Measurements from ENCODE around the gene USP40. TPM values are rescaled to one million over a fixed set of nuclear protein-coding genes. Genes with fewer than 3 reads are reported as not detected.

USP40 gene
- total and polyA plus RNA-seq, 4 donors, result 16.7 to 80.4 (median 35.7) TPM

- peaks cover 18 to 77% (median 30%) of the 10 kb centered on the region in 4 donors for H3K36me3 ChIP-seq (ENCODE audit: control insufficient read depth in 4 of 4, insufficient read depth in 4 of 4, low read length in 4 of 4)
- H3K9me3 ChIP-seq (ENCODE audit: control insufficient read depth in 4 of 4, insufficient read depth in 3 of 4, low read length in 3 of 4), result no peaks in the 10 kb centered on the region
- H3K4me3 ChIP-seq, result no peak overlapping the region
- TF ChIP-seq CTCF (IDR thresholded peaks at IDR 0.05; ENCODE audit: control extremely low read depth, extremely low read depth), result no peak
- H3K27me3 ChIP-seq (ENCODE audit: control insufficient read depth in 3 of 3, insufficient read depth in 3 of 3, low read length in 2 of 3), result no peaks in the 10 kb centered on the region
- WGBS, 2 donors, result 97 to 98% methylated on average over 10 of the region's 10 CpGs
- DNase-seq (no peak), ATAC-seq (ENCODE audit: insufficient read depth, low FRiP score) (no peak)
- no peak overlapping the region for H3K9ac ChIP-seq (ENCODE audit: insufficient read depth in 1 of 2, low read length in 2 of 2)
- no peaks in the 10 kb centered on the region for H3K4me1 ChIP-seq (ENCODE audit: control insufficient read depth in 5 of 5, insufficient read depth in 5 of 5, low read length in 5 of 5)
- H3K27ac ChIP-seq (ENCODE audit: low read depth in 1 of 2, low read length in 1 of 2), result no peak overlapping the region
Observed at GRCh38 chr2:233459426-233459825, 107.2 kb downstream of the USP40 start.

- Histone ChIP-seq H3K4me3 (no peak overlapping the region), H3K36me3 (ENCODE audit: control insufficient read depth in 4 of 4, insufficient read depth in 4 of 4, low read length in 4 of 4) (peaks cover 17 to 75% (median 31%) of the 10 kb centered on the region in 4 donors), H3K27me3 (ENCODE audit: control insufficient read depth in 3 of 3, insufficient read depth in 3 of 3, low read length in 2 of 3) (no peaks in the 10 kb centered on the region), H3K9me3 (ENCODE audit: control insufficient read depth in 4 of 4, insufficient read depth in 3 of 4, low read length in 3 of 4) (no peaks in the 10 kb centered on the region), H3K27ac (ENCODE audit: low read depth in 1 of 2, low read length in 1 of 2) (no peak overlapping the region), H3K4me1 (ENCODE audit: control insufficient read depth in 5 of 5, insufficient read depth in 5 of 5, low read length in 5 of 5) (no peaks in the 10 kb centered on the region), H3K9ac (ENCODE audit: insufficient read depth in 1 of 2, low read length in 2 of 2) (no peak overlapping the region)
- DNase-seq (no peak), ATAC-seq (ENCODE audit: insufficient read depth, low FRiP score) (no peak)
- no peak for TF ChIP-seq CTCF (IDR thresholded peaks at IDR 0.05; ENCODE audit: control extremely low read depth, extremely low read depth)
- 97 to 98% methylated on average over 8 of the region's 8 CpGs for WGBS, 2 donors
Observed at GRCh38 chr2:233458826-233459225, 107.8 kb downstream of the USP40 start.

GRCh38 chr2:233458031-233458610, 108.5 kb downstream of the USP40 start:
- peaks cover 14 to 77% (median 30%) of the 10 kb centered on the region in 4 donors for H3K36me3 ChIP-seq (ENCODE audit: control insufficient read depth in 4 of 4, insufficient read depth in 4 of 4, low read length in 4 of 4)
- DNase-seq, result no peak
- H3K27me3 ChIP-seq (ENCODE audit: control insufficient read depth in 3 of 3, insufficient read depth in 3 of 3, low read length in 2 of 3), result no peaks in the 10 kb centered on the region
- no peak for ATAC-seq (ENCODE audit: insufficient read depth, low FRiP score)
- H3K9me3 ChIP-seq (ENCODE audit: control insufficient read depth in 4 of 4, insufficient read depth in 3 of 4, low read length in 3 of 4), result no peaks in the 10 kb centered on the region
- no peaks in the 10 kb centered on the region for H3K4me1 ChIP-seq (ENCODE audit: control insufficient read depth in 5 of 5, insufficient read depth in 5 of 5, low read length in 5 of 5)
- no peak for TF ChIP-seq CTCF (IDR thresholded peaks at IDR 0.05; ENCODE audit: control extremely low read depth, extremely low read depth)
- no peak overlapping the region for H3K4me3 ChIP-seq
- H3K9ac ChIP-seq (ENCODE audit: insufficient read depth in 1 of 2, low read length in 2 of 2), result no peak overlapping the region
- WGBS, 2 donors, result 94 to 97% methylated on average over 20 of the region's 20 CpGs
- H3K27ac ChIP-seq (ENCODE audit: low read depth in 1 of 2, low read length in 1 of 2), result no peak overlapping the region

GRCh38 chr2:233457356-233457755, 109.2 kb downstream of the USP40 start:
- DNase-seq (no peak), ATAC-seq (ENCODE audit: insufficient read depth, low FRiP score) (no peak)
- Histone ChIP-seq H3K4me1 (ENCODE audit: control insufficient read depth in 5 of 5, insufficient read depth in 5 of 5, low read length in 5 of 5) (no peaks in the 10 kb centered on the region), H3K36me3 (ENCODE audit: control insufficient read depth in 4 of 4, insufficient read depth in 4 of 4, low read length in 4 of 4) (peaks cover 18 to 77% (median 30%) of the 10 kb centered on the region in 4 donors), H3K27ac (ENCODE audit: low read depth in 1 of 2, low read length in 1 of 2) (no peak overlapping the region), H3K4me3 (no peak overlapping the region), H3K9ac (ENCODE audit: insufficient read depth in 1 of 2, low read length in 2 of 2) (no peak overlapping the region), H3K9me3 (ENCODE audit: control insufficient read depth in 4 of 4, insufficient read depth in 3 of 4, low read length in 3 of 4) (no peaks in the 10 kb centered on the region), H3K27me3 (ENCODE audit: control insufficient read depth in 3 of 3, insufficient read depth in 3 of 3, low read length in 2 of 3) (no peaks in the 10 kb centered on the region)
- no peak for TF ChIP-seq CTCF (IDR thresholded peaks at IDR 0.05; ENCODE audit: control extremely low read depth, extremely low read depth)
- WGBS, 2 donors, result 96 to 97% methylated on average over 5 of the region's 5 CpGs

Data from lung (tissue), 12 donors.